AML-193 (cell line): ENCODE measurements around the gene NF1.
"Not testable (repeated sequence)": the region's sequence is repeated elsewhere in the genome, so short reads cannot be mapped to it uniquely, and the experiment has no call there.

Experiments used
- DNase-seq, 2 experiments: peaks; one replicate each; lab custom pipeline; 2025; lab: John Stamatoyannopoulos, UW

NF1 gene

DNA sequence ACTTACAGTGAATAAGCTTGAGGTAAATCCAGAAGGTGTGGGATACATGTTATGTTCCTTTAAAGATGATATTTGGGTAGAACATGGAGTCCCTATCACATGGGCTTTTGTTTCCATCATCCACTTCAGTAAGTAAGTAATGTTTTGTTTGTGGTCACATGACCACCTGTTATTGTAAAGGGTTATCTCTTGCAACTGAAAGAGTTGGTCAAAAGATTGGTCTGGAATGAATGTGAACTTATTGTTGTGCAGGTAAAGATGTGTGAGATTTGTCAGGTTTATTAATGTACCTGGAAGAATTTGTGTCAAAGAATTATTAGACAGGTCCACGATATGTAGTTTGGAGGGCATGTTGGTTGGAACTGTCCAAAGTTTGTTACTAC is 200.7 kb downstream of the NF1 start:
- no peak for DNase-seq

DNA sequence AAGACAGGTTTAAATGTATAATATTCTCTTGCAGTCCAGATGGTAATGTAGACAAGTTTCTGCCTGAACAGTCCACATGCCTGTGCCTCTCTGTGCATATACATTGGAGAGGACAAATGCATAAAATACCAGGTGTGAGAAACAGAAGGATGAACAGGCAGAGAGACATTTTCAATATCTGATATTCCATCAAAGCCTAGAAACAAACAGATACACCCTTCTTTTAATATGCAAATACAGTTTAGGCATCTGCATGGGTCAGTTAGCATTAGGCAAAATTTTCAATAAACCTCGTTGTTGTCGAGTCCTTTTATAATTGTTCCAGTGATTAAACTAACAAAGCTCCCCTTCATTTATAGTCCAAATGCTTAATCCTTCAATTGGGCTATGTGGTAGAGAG is 201.4 kb downstream of the NF1 start:
- DNase-seq: no peak

GRCh38 chr17:31297090-31297489 is 202.3 kb downstream of the NF1 start, which contains the start of gene OMG:
TSS of gene OMG (minus strand) at chr17:31297239. CDS start at chr17:31296331, 908 bp downstream.
- DNase-seq: no peak

GRCh38 chr17:31299624-31300023 is 204.8 kb downstream of the NF1 start:
- DNase-seq: no peak

- no peak for DNase-seq
Measured at GRCh38 chr17:31307640-31308039, 212.9 kb downstream of the NF1 start.

DNA sequence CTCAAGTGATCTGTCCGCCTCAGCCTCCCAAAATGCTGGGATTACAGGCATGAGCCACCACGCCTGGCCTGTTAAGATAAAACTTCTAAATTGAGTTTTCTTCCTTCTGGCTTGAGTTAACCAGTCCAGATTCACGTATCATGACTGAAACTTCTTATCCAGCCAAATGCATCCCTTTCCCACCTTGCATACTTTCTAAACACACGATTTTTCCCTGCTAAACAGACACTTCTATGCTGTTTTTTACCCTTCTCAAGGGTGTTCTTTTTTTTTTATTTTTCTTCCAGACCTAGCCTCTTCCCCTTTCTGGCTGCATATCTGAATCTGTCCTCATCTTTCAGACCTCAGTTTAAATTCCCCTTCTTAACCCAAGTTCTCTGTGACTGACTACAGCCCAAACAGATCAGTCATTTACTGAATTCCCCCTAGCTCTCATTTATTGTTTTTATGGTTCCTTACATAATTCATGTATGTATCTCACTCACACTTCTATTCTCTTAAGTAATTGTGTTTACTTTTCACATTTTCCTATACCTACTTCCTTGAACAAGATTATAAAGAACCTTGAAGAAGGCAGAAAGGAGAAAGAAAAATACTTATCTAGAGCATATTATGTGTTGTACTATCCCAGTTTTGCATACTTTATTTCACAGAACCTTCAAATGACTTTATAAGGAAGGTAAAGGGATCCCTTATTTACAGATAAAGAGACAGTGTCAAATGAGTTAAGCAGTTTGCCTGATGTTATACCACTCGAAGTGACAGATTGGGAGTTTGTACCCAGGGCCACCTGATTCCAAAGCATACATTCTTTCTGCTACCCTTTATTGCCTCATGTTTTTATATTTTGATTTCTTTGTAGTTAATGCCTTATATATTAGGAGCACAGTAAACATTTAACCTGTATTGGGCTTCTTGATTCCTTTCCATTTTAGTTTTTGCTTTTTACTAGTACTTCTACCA is 213.9 kb downstream of the NF1 start:
- peak in 1 of 2 experiments; percentile 31 for DNase-seq

GRCh38 chr17:31309556-31309955 is 214.8 kb downstream of the NF1 start:
- DNase-seq: peak; percentile 70 to 71

DNA sequence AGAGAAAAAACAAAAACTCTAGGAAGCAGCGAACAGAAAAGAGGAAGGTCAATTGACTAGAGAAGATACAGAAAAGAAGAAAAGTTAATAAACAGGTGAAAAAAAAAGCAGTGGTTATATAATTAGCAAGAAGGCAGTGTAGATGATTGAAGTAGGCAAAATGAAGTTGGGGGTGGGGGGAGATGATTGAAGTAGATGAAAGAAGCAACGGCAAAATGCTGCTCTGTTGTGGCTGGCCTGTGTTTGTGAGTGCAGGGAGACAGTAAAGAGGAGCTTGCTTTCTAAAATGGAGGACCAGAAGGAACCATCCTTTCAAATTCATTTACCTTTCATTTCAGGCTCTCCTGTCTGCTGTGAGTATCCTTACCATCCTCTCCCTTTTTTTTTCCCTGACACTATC is 215.5 kb downstream of the NF1 start:
- DNase-seq: peak in 1 of 2 experiments; percentile 6

GRCh38 chr17:31310886-31311285 is 216.1 kb downstream of the NF1 start:
- DNase-seq: no peak

- DNase-seq: no peak
Measured at GRCh38 chr17:31311526-31311925, 216.7 kb downstream of the NF1 start.

- DNase-seq: not testable (repeated sequence)
Measured at GRCh38 chr17:31312223-31312622, 217.4 kb downstream of the NF1 start.

DNA sequence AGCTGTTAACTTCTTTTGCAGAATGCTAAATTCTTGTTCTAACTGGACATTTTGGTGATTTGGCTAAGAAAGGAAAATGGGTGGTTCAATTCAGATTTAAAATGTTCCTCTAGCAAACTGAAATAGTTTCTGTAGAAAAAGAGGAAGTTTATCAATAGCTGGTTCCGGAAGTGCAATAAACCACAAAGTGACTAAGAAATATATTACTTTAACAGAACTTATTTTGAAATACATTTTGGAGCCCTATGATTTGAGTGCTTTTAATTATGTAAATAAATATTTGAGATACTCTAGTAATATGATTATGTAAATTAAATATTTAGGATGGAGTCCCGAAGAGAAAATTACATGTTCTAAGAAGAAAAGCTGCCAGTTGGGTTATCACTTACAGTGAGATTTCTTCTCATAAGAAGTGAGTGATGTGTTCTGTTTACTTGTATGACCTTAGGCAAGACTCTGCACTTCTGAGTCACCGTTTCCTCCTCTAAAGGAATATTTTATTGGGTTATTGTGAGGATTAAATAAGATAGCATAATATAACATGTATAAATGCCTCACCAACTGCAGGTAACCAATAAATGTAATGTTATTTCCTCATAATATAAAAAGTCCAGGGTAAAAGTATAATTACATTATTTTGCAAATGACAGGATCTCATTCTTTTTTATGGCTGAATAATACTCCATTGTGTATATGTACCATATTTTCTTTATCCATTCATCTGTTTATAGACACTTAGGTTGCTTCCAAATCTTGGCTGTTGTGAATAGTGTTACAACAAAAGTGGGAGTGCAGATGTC is 219.4 kb downstream of the NF1 start, which contains the start of gene EVI2B:
EVI2B (minus strand) TSS at position 73 of the 800 bp plus-strand sequence. CDS start 8,445 bp downstream, outside the sequence.
- DNase-seq: peak; percentile 78 to 86

DNA sequence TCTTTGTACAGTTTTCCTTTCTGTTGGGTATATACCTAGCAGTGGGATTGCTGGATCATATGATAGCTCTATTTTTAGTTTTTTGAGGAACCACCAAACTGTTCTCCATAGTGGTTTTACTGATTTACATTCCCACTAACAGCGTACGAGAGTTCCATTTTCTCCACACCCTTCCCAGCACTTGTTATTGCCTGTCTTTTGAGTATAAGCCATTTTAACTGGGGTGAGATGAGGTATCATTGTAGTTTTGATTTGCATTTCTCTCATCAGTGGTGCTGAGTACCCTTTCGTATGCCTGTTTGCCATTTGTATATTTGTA is 220.0 kb downstream of the NF1 start:
- DNase-seq: no peak

DNA sequence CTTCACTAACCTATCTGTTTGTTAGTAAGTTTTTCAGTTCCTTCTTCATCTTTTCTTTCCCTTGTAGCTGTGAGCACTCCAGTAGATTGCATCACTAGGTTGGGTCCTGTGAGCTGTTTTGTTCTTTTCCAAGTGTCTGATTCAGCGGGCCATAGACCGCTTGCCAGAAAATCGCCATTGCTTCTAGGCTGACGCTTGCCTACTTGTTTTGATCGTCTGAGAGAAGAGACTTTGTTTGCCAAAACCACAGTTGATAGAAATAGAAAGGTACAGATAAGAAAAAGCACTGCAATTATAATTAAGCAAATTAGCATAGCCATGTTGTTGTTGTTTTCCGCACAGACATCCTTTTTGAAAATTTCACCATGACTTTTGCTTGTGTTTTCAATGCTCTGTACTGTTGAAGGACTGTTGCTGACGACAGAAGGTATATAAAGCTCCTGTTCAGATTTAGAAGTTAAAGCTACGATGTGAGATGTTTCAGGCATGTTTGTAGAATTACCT is 223.6 kb downstream of the NF1 start:
- peak; percentile 26 to 38 for DNase-seq

DNA sequence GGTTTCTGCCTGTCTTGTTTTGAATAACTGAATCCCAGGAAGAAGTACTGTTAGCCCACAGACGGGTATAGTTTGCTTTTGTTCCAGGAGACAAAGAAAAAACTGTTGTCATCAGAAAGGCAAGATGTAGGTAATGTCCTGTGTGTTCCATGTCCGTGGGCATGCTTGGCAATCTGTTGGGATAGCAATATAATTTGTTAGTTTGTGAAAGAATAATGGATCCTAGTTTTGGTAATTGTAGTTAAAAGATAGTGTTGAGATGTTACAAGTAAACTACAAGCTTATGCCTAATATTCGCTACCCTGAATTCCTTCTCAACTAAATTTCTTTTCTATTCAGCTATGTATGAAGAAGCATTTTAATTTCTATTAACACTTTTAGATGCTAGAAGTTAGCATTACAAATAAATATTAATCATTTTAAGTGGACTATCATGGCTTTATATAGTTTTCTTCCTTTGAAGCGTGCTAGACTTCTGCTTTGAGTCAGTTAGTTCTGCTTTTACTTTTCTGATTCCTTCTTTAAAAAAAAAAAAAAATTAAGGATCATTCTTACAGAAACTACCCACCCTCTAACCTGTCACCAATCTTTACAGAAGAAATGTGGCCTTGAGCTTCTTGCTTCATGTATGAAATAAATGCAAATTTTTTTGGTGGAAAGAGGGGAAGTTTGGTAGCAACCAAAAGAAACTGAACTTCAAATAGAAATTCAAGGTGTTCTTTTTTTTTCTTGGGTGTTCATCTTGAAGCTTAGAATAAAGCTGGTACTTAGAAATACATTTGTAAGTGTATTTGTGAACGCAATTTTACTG is 224.3 kb downstream of the NF1 start:
- DNase-seq: peak in 1 of 2 experiments; percentile 39

GRCh38 chr17:31320241-31320640 is 225.5 kb downstream of the NF1 start:
- no peak for DNase-seq

DNA sequence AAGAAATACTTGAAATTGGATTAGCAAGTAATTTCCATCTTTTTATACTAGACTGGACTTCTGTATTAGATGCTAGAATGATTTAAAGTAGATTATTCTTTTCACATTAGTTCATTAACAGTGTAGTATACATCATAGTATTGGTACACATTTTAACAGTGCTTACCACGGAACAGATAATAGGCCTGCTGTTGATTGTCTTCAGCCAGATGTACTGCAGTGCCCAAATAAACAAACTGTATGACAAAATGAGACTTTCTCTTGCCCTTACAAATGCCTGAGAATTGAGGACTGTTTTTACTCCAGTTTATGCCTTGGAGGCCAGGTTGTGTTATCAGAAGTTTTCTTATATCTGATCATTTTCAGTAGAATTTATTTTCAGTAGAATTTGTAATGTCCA is 226.0 kb downstream of the NF1 start:
- DNase-seq: no peak

DNA sequence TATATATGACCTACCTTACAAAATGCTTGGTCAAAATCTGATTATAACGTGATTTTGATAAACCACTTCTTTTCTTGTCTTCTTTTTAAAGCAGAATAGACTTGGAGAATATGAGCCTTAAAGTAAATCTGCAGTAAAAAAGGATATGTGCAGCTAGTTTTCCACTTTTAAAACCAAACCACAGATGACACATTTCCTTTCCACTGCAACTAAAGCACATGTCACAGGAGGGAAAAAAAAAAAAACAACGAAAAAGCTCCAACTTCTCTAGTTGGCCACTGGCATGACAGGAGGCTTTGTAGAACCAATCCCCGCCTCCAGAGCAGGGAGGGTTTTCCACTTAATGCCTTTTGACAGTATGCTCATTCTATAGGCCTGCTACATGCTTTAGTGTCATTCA is 226.7 kb downstream of the NF1 start, which contains the start of gene EVI2A:
EVI2A (minus strand) TSS at position 142 of the 400 bp plus-strand sequence. CDS start 2,609 bp downstream, outside the sequence.
- peak; percentile 67 to 73 for DNase-seq

- no peak for DNase-seq
Measured at GRCh38 chr17:31321966-31322365, 227.2 kb downstream of the NF1 start.

DNA sequence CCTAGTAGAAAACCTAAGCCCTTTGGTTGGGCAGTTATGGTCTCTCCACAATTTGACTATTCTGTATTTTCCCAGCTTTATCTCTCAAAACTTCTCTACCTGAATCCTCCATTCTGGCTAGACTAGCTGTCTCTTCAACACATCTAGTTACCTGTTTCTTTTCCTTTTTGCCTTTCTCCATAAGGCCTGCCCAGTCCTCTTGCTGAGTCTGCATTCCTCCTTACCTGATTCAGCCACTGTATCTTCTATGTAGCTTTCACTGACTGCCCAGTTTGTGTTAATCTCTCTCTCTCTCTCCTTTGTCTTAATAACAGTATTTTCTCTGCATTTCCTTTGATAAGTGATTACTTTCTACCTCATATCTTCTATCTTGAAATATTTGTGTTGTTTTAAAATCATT is 228.8 kb downstream of the NF1 start:
- no peak for DNase-seq

DNA sequence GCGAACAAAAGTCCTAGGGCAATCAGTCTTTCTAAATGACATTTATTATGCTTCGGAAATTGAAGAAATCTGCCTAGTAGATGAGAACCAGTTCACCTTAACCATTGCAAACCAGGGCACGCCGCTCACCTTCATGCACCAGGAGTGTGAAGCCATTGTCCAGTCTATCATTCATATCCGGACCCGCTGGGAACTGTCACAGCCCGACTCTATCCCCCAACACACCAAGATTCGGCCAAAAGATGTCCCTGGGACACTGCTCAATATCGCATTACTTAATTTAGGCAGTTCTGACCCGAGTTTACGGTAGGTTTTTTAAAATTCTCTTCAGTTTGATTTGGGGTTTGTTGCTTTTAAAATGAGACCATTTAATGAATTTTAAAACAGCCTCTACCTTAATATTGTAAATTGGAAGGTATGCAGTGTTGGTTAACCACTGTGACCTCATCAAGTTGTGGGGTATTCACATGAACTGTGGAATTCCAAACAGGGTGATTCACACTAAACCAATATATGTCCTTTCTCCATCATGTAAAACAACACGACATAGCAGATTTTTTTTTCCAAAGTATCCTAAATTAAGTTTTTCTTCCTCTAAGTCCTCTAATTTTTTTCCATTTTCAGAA is 232.9 kb downstream of the NF1 start:
- DNase-seq: no peak
